HG03378 (cell line): ENCODE results near the gene ZSCAN25.
"Not testable (repeated sequence)": the region's sequence is repeated elsewhere in the genome, so short reads cannot be mapped to it uniquely, and the experiment has no call there.

Experiments
- ATAC-seq: cut with Tn5 transposase; IDR thresholded peaks from one replicate; pipeline ENCODE4 v1.9.1; 2021; ENCODE audit warnings: mild to moderate bottlenecking, moderate library complexity; ENCODE audit not compliant: unreplicated experiment

ZSCAN25 gene

GRCh38 chr7:99617192-99617781 lies 541 bp downstream of the ZSCAN25 start:
- peak; percentile 37 for ATAC-seq

- no peak for ATAC-seq
Measured at GRCh38 chr7:99618726-99619125, 2.0 kb downstream of the ZSCAN25 start.

- no peak for ATAC-seq
Measured at GRCh38 chr7:99619571-99620130, 2.9 kb downstream of the ZSCAN25 start.

GRCh38 chr7:99621271-99621670 lies 4.5 kb downstream of the ZSCAN25 start:
- ATAC-seq, result no peak

GRCh38 chr7:99622596-99622995 lies 5.8 kb downstream of the ZSCAN25 start:
- ATAC-seq, result no peak

GRCh38 chr7:99623091-99623693 lies 6.4 kb downstream of the ZSCAN25 start:
- no peak for ATAC-seq

GRCh38 chr7:99623702-99624447 lies 7.1 kb downstream of the ZSCAN25 start:
- ATAC-seq, result no peak

- ATAC-seq, result no peak
Measured at GRCh38 chr7:99624484-99624883, 7.7 kb downstream of the ZSCAN25 start.

GRCh38 chr7:99625321-99625720 lies 8.6 kb downstream of the ZSCAN25 start:
- ATAC-seq, result no peak

GRCh38 chr7:99625961-99626360 lies 9.2 kb downstream of the ZSCAN25 start:
- ATAC-seq, result no peak

- no peak for ATAC-seq
Measured at GRCh38 chr7:99626661-99627060, 9.9 kb downstream of the ZSCAN25 start.

- ATAC-seq, result no peak
Measured at GRCh38 chr7:99627513-99627912, 10.8 kb downstream of the ZSCAN25 start.

GRCh38 chr7:99628471-99629465 lies 12.0 kb downstream of the ZSCAN25 start:
- ATAC-seq, result no peak

- no peak for ATAC-seq
Measured at GRCh38 chr7:99629643-99630042, 12.9 kb downstream of the ZSCAN25 start.

- no peak for ATAC-seq
Measured at GRCh38 chr7:99631295-99632109, 14.8 kb downstream of the ZSCAN25 start.

- not testable (repeated sequence) for ATAC-seq
Measured at GRCh38 chr7:99637414-99637813, 20.7 kb downstream of the ZSCAN25 start.

GRCh38 chr7:99638731-99639130 lies 22.0 kb downstream of the ZSCAN25 start:
- no peak for ATAC-seq

GRCh38 chr7:99639267-99639666 lies 22.5 kb downstream of the ZSCAN25 start:
- ATAC-seq, result no peak

- no peak for ATAC-seq
Measured at GRCh38 chr7:99642027-99642426, 25.3 kb downstream of the ZSCAN25 start.

- no peak for ATAC-seq
Measured at GRCh38 chr7:99643464-99643863, 26.7 kb downstream of the ZSCAN25 start.
